GM21529 (cell line): ENCODE measurements around the gene GPN1.
"Not testable (repeated sequence)": the region's sequence is repeated elsewhere in the genome, so short reads cannot be mapped to it uniquely, and the experiment has no call there.

Experiments used
- ATAC-seq: cut with Tn5 transposase; IDR thresholded peaks from one replicate; pipeline ENCODE4 v1.9.1; 2021; ENCODE audit not compliant: unreplicated experiment

Gene GPN1

DNA sequence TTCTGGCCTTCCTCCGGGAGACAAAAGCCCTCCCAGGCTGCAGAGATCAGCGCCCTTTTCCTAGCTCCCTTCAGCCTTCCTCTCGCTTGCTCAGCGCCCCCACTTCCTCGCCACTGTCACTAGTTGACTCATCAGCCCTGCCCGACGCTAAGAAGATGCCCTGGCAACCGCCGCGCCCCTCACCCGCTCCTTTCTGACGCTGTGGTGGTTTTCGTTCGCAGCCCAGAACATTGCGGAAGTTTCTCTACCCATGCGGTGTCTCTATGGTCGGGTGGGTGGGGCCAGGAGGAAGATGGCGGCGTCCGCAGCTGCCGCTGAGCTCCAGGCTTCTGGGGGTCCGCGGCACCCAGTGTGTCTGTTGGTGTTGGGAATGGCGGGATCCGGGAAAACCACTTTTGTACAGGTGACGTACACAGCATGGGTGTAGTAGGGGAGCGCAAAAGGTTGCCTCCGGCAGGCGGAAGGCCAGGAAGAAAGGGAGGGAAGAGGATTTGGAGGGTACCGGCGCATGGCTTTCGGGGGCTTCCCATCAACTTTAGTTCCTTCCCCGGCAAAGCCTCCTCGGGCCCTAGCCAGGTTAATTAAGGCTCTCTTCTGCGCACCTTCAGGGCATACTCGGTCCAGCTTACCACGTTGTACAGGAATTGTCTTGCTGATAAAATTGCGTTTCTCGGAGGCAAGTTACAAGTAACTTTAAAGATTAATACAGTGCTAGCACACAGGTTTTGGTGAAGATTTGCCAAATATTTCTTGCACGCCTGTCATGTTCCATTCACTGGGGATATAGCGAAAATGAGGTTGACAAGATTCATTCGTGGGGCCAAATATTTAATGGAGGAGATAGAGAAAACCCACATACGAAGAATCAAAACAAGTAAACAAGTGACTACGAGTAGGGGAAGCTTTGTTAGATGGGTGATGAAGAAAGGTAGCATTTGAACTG lies at the start of gene GPN1, which contains the start of gene CCDC121:
TSS of gene GPN1 (plus strand) at position 284 of the 943 bp plus-strand sequence. CDS start at position 293, 9 bp downstream.
TSS of gene CCDC121 (minus strand) at position 246 of the 943 bp plus-strand sequence. CDS start 1,213 bp downstream, outside the sequence.
- peak; percentile 99 for ATAC-seq

DNA sequence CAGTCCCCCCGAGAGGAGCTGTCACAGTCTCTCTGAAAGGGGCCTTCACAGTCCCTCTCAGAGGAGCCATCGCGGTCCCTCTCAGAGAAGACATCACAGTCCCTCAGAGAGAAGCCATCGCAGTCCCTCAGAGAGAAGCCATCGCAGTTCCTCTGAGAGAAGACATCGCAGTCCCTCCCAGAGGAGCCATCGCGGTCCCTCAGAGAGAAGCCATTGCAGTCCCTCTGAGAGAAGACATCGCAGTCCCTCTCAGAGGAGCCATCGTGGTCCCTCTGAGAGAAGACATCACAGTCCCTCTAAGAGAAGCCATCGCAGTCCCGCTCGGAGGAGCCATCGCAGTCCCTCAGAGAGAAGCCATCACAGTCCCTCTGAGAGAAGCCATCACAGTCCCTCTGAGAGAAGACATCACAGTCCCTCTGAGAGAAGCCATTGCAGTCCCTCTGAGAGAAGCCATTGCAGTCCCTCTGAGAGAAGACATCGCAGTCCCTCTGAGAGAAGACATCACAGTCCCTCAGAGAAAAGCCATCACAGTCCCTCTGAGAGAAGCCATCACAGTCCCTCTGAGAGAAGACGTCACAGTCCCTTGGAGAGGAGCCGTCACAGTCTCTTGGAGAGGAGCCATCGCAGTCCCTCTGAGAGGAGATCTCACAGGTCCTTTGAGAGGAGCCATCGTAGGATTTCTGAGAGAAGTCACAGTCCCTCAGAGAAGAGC lies 47.3 kb upstream of the GPN1 start:
- no peak for ATAC-seq

DNA sequence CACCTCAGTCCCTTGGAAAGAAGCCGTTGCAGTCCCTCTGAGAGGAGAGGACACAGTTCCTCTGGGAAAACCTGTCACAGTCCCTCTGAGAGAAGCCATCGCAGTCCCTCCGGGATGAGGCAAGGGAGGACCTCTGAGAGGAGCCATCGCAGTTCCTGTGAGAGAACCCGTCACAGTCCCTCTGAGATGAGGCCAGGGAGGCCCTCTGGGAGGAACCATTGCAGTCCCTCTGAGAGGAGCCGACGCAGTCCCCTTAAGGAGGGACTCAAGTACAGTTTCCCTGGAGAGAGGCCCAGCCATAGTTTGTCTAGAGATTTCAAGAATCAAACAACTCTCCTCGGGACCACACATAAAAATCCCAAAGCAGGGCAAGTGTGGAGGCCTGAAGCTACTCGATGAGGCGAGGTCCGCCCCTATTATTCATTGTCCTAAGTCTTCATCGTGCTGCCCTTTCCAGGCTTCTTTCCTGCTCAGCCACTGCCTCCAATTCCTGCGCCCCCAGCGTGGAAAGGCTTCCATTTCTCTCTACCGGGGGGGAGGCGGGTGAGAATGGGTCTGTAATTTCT lies 46.6 kb upstream of the GPN1 start:
- ATAC-seq = no peak

DNA sequence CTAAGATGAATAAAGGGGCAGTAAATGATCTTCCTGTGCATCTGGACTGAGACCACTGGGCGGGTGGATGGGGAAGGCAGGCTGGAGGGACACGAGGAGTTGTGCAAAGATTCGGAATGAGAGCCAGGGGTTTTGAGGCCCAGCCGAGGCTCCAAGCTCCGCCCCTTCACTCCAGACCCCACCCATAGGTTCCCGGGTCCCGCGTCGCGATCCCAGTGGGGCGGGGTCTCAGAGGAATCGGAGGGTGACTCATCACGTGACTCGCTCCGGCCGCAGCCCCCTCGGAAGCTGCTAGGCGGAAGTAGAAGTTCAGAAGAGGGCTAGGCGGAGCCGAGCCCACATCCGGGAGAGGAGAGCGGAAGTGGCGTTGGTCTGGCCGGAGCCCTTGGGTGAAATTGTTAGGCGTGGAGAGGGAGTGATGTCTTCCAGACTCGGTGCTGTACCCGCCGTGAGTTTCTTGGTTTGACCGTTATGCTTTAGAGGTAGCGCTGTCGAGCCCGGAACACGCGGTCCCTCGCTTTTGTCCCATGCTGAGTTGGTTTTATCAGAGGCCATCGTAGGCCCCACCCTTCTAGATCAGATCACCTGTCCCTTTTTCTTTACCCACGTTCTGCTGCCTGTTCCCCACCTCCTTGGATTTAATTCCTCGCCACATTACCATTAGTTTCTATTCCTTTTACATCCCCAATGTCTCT lies 46.0 kb upstream of the GPN1 start, which contains the start of gene ZNF512:
TSS of gene ZNF512 (plus strand) at position 348 of the 695 bp plus-strand sequence. CDS start at position 419, 71 bp downstream.
- ATAC-seq = peak; percentile 97

DNA sequence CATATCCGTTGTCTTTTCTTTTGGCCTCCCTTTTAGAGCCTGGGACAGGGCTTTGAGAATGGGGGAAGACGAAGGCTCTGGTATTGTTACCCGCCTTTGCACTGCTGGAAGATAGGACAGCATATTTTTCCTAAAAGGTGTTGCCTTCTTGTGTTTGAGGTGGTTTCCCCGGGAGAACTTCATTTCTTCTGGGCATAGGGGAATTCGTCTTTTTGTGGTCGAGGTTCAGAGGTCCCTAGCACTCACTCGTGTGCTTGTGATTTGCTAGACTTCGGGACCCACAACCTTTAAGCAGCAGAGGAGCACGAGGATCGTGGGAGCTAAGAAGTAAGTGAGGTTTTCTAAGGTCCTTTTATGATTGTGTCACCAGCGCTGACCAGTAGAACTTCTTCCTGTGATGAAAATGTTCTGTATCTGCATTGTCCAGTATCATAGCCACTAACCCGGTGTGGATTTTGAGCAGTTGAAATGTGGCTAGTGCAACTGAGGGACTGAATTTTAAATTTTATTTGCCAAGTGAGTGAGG lies 45.4 kb upstream of the GPN1 start:
- no peak for ATAC-seq

DNA sequence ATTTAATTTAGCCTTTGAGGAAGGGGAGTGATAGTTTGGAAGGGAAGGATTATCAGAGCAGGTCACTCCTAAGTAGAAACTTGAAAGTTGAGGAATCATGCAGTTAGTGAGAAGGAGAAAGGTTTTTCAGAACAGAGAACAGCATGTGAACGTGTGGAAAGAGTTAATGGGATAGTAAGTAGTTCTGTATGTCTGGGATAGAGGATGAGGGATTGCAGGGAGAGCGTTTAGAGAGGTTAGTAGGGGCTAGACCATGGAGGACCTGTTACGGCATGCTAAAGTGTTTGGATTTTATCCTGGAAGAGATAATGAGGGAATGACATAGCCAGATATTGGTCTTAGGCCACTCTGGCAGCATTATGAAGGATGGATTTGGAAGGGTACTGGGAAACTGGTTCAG lies 44.3 kb upstream of the GPN1 start:
- ATAC-seq = no peak

DNA sequence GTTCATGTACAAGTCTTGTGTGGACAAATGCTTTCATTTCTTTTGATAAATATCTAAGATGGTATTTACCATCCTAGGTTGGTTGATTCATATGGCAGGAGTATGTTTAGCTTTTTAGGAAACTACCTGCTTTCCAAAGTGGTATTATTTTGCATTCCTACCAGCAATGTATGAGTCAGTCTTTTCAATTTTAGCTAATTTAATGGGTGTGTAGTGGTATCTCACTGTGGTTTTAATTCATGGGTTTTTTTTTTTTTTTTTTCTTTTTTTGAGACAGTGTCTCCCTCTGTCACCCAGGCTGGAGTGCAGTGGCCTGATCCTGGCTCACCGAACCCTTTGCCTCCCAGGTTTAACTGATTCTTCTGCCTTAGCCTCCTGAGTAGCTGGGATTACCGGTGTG lies 41.8 kb upstream of the GPN1 start:
- no peak for ATAC-seq

DNA sequence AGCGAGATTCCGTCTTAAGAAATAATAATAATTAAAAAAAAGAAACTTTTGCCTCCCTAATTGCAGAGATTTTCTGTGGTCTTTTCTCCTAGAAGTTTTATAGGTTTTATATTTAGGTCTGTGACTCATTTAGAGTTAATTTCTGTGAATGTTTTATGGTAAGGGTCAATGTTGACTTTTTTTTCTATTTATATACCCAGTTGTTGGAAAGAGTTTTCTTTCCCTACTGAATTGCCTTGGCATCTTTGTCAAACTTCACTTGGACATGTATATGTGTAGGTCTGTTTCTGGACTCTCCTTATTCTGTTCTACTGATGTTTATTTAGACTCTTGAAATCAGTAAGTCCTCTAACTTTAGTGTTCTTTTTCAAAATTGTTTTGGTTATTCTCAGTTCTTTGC lies 40.5 kb upstream of the GPN1 start:
- no peak for ATAC-seq

DNA sequence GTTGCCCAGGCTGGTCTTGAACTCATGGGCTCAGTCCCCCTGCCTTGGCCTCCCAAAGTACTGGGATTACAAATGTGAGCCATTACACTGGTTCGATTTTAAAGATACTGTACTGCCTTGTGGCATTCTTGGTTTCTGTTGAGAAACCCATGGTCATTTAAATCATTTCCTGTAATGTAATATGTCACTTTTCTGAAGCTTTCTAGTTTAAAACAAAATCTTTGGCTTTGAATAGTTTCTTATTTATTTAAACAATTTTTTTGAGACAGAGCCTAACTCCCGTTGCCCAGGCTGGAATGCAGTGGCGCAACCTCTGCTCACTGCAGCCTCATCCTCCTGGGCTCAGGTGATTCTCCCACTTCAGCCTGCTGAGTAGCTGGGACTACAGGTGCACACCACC lies 37.1 kb upstream of the GPN1 start:
- ATAC-seq = no peak

DNA sequence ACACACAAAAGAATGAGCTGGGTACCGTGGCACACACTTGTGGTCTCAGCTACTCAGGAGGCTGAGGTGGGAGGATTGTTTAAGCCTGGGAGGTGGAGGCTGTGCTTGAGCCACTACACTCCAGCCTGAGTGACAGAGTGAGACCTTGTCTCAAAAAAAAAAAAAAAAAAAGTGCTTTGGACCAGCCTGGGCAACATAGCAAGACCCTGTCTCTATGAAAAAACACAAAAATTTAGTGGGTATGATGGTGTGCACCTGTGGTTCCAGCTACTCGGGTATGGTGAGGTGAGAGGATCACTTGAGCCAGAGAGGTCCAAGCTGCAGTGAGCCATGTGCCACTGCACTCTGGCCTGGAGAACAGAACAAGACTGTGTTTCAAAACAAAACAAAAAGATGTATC lies 35.6 kb upstream of the GPN1 start:
- ATAC-seq = no peak

DNA sequence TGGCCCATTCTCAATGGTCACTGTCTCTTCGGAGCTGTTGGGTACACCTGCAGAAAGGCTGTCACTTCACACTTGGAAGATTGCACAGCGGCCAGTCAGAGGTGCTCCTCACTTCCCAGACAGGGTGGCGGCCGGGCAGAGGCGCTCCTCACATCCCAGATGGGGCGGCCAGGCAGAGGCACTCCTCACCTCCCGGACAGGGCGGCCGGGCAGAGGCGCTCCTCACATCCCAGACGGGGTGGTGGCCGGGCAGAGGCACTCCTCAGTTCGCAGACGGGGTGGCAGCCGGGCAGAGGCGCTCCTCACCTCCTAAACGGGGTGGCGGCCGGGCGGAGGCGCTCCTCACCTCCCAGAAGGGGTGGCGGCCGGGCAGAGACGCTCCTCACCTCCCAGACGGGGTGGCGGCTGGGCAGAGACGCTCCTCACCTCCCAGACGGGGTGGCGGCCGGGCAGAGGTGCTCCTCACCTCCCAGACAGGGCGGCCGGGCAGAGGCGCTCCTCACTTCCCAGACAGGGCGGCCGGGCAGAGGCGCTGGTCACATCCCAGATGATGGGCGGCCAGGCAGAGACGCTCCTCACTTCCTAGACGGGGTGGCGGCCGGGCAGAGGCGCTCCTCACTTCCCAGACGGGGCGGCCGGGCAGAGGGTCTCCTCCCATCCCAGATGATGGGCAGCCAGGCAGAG lies 34.7 kb upstream of the GPN1 start:
- not testable (repeated sequence) for ATAC-seq

DNA sequence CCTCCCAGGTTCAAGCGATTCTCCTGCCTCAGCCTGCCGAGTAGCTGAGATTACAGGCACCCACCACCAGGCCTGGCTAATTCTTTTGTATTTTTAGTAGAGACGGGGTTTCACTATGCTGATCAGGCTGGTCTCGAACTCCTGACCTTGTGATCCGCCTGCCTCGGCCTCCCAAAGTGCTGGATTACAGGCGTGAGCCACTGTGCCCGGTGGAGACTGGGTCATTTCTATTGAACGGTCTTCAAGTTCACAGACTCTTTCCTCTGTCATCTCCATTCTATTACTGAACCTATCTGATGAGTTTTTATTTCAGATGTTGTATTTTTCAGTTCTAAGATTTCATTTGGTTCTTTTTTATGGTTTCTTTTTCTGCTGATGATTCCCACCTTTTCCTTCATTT lies 33.4 kb upstream of the GPN1 start:
- ATAC-seq = not testable (repeated sequence)

DNA sequence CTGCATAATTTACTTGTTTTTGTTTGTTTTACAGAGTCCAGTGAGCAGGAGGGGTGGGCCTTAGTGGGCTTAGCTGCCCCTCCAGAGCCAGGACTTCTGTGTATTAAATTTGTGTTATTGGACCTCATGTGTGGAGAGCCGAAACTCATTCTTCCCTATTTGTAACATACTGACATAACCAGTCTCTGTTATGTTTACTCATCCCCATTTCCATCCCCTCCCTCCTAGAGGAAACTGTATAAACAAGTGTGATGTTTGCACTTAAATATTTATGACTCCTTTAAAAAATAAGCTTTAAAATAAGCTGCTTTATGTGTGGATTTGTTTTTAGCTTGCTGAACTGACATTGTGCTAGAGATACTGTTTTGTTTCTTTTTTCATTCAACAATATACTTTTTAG lies 32.2 kb upstream of the GPN1 start:
- no peak for ATAC-seq

DNA sequence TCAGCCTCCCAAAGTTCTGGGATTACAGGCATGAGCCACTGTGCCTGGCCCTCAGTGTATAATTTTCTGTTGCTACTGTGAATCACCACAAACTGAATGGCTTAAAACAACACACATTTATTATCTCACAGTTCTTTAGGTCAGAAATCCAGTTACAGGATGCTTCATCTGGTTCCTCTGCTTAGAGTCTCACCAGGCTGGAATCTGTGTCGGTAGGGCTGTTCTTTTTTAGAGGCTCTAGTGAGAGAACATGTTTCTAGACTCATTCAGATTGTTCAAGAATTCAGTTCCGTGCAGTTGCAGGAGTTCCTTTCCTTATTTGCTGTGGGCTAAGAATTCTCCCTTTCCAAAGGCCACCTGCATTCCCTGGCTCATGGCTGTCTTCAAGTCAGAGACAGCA lies 22.2 kb upstream of the GPN1 start:
- ATAC-seq = no peak

DNA sequence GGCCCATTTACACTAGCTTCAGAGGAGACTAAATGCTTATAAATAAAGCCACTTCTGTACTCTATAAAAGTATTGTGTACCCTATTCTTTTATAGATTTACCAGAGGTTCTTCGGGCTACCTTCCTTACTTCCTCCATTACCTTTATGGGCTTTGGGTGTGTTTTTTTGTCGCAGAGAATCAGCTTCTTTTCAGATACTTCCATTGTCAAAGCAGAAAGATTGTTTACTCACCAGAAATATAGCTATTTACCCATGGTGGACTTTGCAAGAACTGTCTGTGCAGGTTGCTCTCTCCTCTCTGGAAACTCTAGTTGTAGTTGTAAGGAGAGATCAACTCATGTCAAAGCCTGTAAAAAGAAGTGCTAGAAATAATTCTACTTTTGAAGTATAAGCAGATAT lies 14.9 kb upstream of the GPN1 start:
- no peak for ATAC-seq

DNA sequence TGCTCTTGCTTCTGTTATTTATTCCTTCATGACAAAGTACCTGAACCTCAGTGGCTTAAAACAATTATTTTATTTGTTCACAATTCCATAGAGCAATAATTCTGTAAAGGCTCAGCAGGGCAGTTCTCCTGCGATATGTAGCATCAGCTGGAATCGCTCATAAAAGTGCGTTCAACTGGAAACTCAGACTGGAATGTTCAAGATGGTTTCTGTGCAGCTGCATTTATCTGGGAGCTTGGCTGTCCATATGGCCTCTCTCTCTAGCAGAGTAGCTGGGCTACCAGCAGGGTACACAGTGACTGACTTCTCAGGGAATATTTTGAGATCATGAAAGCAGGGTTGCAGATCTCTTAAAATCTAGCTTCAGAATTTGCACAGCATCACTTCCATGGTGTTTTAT lies 13.5 kb upstream of the GPN1 start:
- ATAC-seq = no peak

DNA sequence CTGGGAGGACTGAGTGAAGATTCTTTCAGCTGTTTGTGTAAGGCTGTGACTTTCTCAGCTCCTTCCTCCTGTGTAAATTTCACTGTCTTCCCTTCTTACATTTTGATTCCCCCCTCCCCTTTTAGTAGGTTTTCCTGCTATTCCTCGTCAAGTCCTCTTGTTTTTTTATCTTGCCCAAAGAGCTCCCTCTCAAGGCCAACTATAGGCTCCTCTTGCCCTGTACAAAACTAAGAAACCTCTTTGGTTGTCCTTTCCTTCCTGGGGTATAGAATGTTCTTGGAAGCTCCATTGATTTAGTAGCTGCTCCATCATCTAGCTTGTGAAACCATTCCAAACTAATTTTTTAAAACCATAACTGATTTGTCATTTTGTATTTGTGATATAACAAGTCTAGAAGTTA lies 7.3 kb upstream of the GPN1 start:
- ATAC-seq = no peak

DNA sequence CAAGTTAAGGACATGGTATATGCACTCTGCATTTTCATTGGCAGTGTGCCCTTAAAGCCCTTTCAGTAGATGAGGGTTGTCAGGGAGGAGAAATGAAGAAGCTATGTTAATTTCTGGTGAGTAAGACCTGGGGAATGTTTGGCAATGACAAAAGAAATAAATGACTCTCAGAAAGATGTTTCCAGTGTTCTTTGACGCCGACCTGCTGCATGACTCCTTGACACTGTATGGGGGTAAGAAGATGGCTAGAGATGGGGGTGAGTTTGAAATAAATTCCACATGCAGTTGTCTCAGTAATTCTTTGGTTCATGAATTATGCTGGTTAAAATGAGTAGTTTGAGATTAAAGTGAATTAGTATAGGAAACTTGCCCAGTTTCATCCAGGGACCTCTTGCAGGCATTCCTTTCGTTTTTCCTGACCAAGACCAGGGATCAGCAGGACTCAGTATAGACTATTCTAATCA lies 5.9 kb upstream of the GPN1 start:
- no peak for ATAC-seq

DNA sequence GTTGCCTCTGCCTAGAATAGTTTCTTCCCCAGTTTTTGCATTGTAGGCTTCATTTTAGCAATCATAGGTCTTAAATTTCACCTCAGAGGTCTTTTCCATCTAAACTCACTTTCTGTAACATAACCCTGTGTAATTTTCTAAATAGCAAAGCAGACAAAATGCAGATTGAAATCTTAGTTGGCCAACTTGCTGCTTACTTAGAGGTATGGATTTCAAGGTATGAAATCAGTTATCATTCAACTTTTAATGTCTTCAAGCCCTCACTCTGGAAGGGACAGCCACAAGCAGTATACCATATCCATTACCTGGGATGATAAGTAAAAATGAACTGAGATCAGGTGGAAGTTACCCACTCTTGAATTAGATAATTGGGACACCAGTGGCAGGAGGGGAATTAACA lies 3.9 kb upstream of the GPN1 start:
- ATAC-seq = no peak

DNA sequence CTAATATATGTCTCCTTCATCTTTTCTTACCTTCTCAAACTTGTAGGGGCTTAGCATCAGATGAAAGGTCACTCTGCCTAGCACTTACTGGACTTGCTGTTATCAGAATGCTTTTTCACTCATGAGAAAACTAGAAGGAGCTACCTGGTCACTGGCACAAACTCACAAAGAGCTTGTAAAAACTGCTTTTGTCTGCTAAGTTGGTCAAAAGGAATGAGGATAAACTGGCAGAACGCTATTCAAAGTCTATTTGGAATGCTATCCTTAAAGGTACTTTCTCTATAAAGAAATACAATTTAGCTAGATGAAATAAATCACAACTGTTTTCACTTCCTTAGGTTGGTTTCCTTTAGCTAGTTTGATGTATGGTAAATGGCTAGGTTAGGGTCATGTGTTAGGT lies 2.5 kb upstream of the GPN1 start:
- ATAC-seq = not testable (repeated sequence)
